ENCODE measurements around the gene GAPDHS. TPM values are rescaled to one million over a fixed set of nuclear protein-coding genes. Genes with fewer than 3 reads are reported as not detected.

GAPDHS gene
- total and polyA plus RNA-seq, 2 of the 13 experiments (the other 11 are each of a cell fraction or from before 2014, with no cell fraction given): not detected

GRCh38 chr19:35514282-35514809, 18.9 kb upstream of the GAPDHS start (continued):
- TF ChIP-seq NR2F6 (IDR thresholded peaks at IDR 0.05) (no peak), NR2F6 (CRISPR knock-in tag; IDR thresholded peaks at IDR 0.05) (peak; percentile 24; the same call in 1 of the 2 replicates), PHF20 (CRISPR knock-in tag; IDR thresholded peaks at IDR 0.05) (no peak), RARA (CRISPR knock-in tag; IDR thresholded peaks at IDR 0.05) (0 out of 2 replicates have a peak, but pooled peaks have one; percentile 20), SALL1 (CRISPR knock-in tag; IDR thresholded peaks at IDR 0.05) (no peak), ZSCAN25 (CRISPR knock-in tag; IDR thresholded peaks at IDR 0.05) (peak; percentile 96), NRL (CRISPR knock-in tag; IDR thresholded peaks at IDR 0.05; ENCODE audit: borderline replicate concordance) (no peak), TRAFD1 (CRISPR knock-in tag; IDR thresholded peaks at IDR 0.05; ENCODE audit: borderline replicate concordance) (no peak), GTF2F1 (IDR thresholded peaks at IDR 0.05; ENCODE audit: low read length) (no peak), FOXK2 (IDR thresholded peaks at IDR 0.05) (no peak)

GRCh38 chr19:35516310-35516709, 16.9 kb upstream of the GAPDHS start:
- WGBS (ENCODE audit: low lambda C conversion rate): 83% methylated on average over 3 of the region's 3 CpGs
- TF ChIP-seq PBX2 (CRISPR knock-in tag; IDR thresholded peaks at IDR 0.05): no peak
- peak; percentile 80 for TF ChIP-seq ZNF629 (CRISPR knock-in tag; conservative IDR thresholded peaks at IDR 0.05)
- no peak for TF ChIP-seq ZNF33A (CRISPR knock-in tag; IDR thresholded peaks at IDR 0.05; ENCODE audit: borderline replicate concordance)
- Histone ChIP-seq H3K27ac (ENCODE audit: extremely low read length, insufficient read depth, low read length) (no peak overlapping the region), H3K4me1 (ENCODE audit: insufficient read depth, low read length) (peaks cover 18% of the 10 kb centered on the region), H3K36me3 (replicated peaks in 1 of 2; ENCODE audit: control insufficient read depth in 1 of 2, insufficient read depth in 2 of 2, low read length in 2 of 2) (no peaks in the 10 kb centered on the region), H4K20me1 (ENCODE audit: insufficient read depth, low read length) (no peaks in the 10 kb centered on the region), H3K9ac (ENCODE audit: insufficient read depth, low read depth, low read length) (no peak overlapping the region), H3K27me3 (ENCODE audit: control insufficient read depth in 1 of 2, insufficient read depth in 2 of 2, low read length in 2 of 2) (peaks cover 1 to 38% of the 10 kb centered on the region in 2 experiments; a peak in 4 of 5 replicates), H3K4me3 (replicated peaks in 1 of 3; ENCODE audit: insufficient read depth in 1 of 3, low read depth in 2 of 3, low read length in 3 of 3) (no peak overlapping the region), H3K79me2 (ENCODE audit: insufficient read depth, low read length) (no peaks in the 10 kb centered on the region), H2AFZ (ENCODE audit: low read length) (no peak overlapping the region), H3K4me2 (ENCODE audit: low read depth, low read length) (no peak overlapping the region), H3K9me3 (ENCODE audit: low read length) (no peaks in the 10 kb centered on the region)
- intact Hi-C loops (cut with micrococcal nuclease; ENCODE audit: unreplicated experiment) (no loop called here), in situ Hi-C loops (cut with HindIII; ENCODE audit: extremely low pct_ligation_motif_present, low pct_unique_long_range_greater_than_20kb) (no loop called here)
- ChIA-PET CTCF (ENCODE audit: low intra/inter-chr PET ratio, low total read pairs) (no interaction called here), POLR2A (no interaction called here)
- BruUV-seq (replicated peaks): no TSS peak
- ATAC-seq: no peak
- no peak for DNase-seq (ENCODE audit: low spot score)
- no peak for FAIRE-seq
